NCI-H2171 treated with DMSO at 0.1 percent for 48 hours (cell line): ENCODE data around the gene TTC3.
A peak's percentile ranks its signal among the peaks of the same experiment; 100 is the strongest.

Experiments used
- DNase-seq: peaks from one replicate; lab custom pipeline; 2025; lab: John Stamatoyannopoulos, UW

TTC3 gene

DNA sequence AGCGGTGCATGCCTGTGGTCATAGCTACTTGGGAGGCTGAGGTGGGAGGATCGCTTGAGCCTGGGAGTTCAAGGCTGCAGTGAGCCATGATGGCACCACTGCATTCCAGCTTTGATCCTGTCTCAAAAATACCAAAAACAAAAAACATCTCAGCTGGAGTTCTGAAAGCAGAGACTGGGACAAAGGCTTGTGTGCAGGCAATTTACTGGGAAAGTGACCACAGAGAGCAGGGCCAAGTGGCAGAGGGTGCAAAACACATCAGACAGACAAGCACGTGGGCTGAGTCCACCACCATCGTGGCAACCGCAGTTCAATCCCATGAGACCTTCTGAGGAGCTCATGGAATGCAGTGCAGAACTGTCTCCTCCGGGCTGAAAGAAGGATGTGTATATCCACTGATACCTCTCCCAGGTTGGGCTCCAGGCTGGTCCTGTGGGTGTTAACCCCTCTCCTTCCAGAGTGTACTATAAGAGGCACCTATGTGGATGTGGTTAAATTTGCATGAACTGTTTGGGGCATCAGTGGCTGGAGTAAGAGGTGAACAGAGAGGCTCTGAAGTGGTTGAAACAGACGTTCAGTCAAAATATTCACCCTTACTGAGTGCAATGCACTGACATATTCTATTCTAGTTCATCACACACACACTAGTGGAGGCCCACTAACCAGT, 11.0 kb upstream of the TTC3 start:
- DNase-seq: no peak

DNA sequence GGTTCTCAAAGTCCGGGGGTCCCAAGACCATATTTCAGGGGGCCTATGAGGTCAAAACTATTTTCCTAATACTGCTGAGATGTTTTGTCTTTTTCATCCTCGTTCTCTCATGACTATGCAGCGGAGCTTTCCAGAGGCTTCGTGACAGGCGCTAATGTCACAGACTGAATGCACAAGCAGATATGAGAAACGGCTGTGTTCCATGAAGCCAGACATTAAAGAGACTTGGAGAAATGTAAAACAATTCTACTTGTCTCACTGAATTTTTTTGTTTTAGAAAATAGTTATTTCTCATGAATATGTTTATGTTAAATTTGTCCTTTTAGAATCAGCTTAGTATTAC, 10.5 kb upstream of the TTC3 start:
- DNase-seq: no peak

DNA sequence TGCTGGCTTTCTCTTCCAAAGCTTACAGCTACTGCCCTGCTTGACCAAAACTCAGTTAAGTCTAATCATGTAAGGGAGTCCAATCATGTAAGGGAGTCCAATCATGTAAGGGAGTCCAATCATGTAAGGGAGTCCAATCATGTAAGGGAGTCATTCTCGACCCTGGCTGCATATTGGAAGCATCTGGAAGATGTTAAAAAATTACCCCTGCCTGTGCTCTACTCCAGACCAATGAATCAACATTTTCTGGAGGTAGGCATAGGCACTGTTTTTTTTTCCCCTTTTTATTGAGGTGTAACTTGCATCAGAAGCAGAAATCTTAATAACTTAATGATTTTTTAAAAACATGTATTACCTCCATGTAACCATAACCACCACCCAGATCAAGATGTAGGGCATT, 9.6 kb upstream of the TTC3 start:
- no peak for DNase-seq

DNA sequence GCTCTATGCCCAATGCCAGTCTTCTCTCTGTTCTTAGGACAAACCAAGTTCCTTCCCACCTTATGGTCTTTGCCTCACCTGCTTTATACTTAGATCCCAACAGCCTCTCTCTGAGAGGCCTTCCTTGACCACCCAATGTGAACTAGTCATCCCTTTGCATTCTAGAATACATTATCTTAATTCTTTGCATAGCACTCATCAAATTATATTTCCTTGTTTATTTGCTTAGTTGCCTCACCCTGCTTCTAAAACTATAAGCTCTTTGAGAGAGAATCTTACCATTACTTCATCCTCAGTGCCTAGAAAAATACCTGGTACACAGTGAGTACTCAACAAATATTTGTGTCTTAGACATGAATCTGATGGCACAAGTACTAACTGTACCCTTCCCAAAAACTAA, 8.2 kb upstream of the TTC3 start:
- no peak for DNase-seq

DNA sequence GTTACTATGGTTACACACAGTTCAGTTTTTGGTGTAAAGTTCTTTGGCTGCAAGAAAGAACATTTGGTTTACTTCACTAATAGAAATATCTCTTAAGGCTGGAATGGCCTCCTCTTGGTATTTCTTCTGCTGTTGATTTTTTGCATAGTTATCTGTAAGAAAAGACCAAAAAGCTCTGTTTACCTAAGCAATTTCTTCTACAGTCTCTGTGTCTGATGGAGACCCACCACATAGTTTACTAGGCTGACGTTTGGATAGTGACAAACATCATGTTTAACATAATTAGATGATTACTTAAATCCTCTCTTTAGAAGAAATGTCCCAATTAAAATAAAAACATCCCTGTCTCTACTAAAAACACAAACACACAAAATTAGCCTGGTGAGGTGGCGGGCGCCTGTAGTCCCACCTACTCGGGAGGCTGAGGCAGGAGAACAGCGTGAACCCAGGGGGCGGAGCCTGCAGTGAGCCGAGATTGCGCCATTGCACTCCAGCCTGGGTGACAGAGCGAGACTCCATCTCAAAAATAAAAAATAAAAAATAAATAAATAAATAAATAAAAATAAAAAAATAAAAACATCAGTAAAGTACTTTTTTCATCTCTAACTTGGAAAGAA, 7.4 kb upstream of the TTC3 start:
- DNase-seq: no peak

DNA sequence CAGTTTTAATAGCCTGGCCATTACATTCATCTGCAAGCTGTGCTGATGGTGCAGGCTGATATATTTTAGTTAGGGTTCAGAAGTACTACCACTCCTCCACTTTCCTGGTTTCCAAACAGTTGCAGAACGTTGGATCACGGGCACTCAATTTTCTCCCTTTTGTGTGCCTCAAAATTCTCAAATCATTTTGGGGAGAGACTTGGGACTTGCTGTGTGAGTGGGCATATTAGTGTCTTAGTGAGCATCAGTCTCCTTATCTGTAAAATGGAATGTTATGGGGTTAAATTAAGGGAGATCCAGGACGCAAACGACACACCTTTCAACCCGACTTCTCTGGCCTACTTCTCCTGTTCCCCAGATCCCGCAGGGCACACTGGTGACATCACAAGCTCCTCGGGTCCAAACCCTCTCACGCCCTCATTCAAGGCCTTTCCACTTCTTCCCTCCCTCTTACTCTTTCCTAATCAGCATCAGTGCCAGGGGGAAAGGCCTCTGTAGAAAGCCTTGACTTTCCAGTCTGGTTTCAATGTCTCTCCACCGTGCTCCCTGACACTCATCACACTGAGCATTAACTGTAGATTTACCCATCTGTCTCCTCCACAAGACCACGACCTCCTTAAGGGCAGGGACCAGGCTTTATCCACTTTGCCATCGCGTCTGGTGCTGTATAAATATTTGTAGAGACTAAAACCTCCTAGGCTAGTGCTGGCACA, 1.3 kb upstream of the TTC3 start:
- peak; percentile 60 for DNase-seq

DNA sequence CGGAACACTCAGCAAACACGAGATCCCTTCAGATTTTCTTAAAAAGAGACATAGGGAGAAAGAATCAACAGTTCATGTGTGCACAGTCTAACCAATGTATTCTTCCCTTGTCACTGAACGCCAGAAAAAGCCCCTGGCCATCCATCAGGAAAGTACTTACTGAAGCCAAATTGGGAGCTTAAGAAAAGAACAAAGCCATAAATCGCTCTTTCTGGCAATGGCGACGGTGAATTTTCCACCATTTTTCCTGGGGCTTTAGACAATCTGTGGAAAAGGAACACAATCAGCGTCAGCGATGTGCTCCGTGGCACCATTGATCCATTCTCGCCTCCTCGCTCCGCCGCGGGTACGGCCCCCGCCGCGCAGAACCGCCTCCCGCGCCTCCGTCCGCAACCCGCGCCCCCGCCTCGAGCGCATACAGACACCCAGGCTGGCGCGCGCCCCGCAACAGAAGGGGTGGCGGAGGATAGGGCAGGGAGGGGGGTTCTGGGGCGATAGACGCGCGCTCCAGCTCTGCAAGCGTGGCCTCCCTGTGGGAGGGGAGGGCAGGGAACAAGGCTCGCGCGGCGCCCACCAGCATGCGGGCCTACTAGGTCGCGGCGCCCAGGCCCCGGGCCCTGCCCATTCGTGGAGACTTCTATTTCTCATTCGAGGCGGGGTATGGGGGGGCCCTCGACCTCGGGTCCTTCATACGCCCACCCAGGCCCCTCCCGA, 623 bp upstream of the TTC3 start:
- DNase-seq: no peak

DNA sequence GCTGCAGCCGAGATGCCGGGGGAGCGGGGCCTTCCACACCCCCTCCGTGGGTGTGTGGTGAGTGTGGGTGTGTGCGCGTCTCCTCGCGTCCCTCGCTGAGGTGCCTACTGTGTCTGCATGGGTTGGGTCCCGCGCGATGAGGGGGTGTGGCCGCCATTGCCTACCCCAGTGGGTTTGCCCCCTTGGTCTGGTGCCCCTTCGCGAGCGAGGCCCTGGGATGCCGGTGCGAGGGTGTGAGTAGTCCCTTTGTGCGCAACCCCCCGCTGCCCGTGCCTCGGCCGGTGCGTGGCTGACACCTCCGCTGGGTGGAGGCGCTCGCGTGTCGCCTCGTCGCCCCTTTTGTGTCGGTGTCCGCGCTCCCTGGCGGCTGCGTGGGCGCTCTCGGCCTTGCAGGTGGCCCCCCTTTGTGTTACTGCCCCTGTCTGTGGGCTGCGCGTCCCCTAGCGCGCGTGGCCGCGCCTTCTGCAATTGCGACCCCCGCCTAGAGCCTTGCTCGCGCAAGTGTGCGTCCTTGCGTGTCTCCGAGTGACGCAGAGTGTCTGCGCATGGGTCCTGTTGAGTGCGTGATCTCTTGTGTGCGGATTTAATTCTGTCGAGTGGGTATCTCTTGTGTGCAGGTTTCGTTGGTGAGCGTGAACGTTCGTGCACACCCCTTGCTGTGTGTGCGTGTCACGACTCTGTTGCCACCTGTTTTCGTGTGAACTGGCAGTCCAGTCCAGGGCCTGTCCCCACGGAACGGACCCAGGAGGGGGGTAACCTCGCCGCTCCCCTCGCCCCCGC, 553 bp downstream of the TTC3 start:
- peak; percentile 44 for DNase-seq

DNA sequence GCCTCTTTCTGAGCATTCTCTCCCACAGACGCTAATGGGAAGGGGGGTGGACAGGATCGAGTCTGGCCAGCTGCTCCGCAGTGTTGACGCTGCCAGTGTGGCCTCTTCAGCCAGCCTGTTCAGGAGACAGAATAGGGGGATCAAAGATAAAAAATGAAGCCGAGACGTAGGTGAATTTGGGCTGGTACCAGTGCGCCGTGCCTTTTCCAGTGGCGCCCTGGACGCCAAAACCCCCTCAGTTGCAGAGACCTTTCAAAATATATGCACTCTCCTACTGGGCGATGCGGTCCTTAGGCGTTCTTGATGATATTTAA, 1.1 kb downstream of the TTC3 start:
- peak; percentile 44 for DNase-seq

DNA sequence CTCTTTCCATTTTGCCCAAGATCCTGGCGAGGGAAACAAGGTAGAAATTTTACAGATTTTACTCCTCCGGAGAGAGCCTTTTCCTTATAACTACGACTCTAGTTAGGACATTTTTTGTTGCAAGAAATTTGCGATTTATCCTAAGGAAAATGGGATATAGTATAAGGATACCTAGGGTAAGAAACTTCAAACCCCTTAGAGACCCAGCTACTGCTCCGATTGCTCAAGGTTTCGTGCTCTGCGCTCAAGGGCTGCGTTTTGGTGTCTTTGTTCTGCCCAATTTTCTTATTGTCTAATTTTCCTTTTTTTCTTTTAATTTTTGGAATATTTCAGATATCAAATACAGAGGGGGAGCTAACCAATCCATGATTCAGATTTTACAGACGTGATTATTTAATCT, 1.5 kb downstream of the TTC3 start:
- DNase-seq: no peak

DNA sequence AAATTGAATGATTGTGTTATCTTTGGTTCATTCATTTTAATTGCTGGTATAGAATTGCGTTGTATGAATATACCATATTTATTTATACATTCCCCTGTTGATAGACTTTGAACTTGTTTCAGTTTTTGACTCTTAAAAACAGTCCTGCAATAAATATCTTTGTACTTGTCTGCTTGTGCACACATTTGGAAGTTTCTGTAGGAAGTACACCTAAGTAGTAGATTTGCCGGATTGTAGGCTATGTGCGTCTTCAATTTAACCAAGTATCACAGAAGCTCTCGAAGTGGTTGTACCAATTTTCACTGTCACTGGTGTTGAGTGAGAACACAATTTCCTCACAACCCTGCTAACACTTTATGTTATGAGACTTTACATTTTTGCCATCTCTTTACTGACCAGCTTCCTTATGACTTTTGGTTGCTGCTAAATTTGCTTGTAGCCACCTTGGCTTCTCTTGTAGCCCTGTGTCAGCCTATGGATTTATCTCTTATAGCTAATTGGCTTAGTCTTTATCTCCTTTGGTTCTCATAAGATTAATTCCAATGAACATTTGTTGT, 2.2 kb downstream of the TTC3 start:
- no peak for DNase-seq

DNA sequence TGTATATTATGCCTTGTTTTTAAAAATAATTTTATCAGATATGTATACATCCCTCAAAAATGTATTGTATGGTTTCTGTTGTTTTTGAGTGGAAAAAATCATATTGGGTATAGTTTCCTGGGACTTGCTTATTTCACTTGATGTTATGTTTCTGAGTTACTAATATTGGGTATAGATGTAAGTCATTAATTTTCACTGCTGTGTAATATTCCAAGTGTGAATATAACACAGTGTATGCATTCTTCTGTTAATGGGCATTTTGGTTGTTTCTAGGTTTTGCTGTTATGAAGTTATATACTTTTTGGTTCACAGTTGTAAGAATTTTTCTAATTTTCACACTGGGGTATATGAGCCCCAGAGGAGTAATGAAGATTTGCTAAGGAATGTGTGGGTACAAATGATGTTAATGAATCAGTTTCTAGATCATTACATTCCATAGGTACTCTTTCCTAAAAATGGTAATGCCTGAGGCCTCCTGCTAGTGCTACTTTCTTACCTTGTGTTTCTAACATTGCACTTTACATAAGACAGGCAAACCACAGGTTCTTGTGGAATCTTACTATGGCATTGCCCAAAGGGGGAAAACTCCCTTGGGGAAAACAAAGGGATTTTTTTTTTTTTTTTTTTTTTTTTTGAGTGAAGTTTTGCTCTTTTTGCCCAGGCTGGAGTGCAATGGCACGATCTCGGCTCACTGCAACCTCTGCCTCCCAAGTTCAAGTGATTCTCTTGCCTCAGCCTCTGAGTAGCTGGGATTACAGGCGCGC, 3.2 kb downstream of the TTC3 start:
- DNase-seq: no peak

DNA sequence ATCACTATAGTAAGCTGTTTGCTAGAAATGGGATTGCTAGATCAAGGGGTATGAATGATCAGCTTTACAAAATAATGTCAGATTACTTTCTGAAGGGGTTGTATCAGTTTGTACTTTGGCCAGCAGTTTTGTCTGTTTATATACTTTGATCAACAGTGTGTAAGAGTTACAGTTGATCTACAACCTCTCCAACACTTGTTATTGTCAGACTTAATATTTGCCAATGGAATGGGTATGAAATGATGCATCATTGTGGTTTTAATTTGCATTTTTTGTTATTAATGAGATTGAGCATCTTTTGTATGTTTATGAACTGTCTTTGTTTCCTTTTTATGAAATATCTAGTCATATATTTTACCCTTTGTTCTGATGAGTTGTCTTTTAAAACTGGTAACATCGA, 4.3 kb downstream of the TTC3 start:
- no peak for DNase-seq

DNA sequence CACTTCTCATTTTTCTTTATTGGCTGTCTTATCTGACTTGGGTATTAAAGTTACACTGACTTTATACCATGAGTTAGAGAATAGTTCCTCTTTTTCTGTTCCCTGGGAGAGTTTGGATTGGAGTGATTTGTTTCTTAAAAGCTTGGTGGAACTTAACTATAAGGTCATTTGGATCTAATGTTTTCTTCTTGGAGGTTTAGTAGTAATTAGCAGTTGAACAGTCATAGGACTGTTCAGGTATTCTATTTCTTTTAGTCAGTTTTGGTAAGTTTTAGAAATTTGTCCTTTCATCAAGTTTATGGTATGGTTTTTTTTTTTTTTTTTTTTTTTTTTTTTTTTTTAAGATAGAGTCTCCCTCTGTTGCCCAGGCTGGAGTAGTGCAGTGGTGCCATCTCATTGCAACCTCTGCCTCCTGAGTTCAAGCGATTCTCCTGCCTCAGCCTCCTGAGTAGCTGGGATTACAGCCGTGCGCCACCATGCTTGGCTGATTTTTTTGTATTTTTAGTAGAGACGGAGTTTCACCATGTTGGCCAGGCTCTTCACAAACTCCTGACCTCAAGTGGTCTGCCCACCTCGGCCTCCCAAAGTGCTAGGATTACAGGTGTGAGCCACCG, 6.3 kb downstream of the TTC3 start:
- DNase-seq: peak; percentile 12

DNA sequence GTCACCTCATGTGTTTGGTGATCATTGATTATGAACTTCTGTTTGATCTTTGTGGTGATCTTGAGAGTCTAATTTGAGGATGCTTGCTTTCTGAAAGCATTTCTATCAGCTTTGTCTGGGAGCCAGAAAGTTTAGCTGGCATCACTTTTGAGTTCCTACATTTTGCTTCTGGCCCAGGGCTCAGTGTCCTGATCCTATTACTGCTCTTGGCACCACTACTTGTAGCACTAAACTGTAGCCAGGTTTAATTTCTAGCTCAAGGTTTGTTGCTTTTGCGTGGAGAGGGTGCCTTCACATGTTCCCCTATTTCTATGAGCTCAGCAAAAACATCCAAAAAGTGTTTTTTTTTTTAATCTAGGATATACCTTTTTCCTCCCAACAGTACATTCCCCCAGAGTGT, 9.3 kb downstream of the TTC3 start:
- no peak for DNase-seq

DNA sequence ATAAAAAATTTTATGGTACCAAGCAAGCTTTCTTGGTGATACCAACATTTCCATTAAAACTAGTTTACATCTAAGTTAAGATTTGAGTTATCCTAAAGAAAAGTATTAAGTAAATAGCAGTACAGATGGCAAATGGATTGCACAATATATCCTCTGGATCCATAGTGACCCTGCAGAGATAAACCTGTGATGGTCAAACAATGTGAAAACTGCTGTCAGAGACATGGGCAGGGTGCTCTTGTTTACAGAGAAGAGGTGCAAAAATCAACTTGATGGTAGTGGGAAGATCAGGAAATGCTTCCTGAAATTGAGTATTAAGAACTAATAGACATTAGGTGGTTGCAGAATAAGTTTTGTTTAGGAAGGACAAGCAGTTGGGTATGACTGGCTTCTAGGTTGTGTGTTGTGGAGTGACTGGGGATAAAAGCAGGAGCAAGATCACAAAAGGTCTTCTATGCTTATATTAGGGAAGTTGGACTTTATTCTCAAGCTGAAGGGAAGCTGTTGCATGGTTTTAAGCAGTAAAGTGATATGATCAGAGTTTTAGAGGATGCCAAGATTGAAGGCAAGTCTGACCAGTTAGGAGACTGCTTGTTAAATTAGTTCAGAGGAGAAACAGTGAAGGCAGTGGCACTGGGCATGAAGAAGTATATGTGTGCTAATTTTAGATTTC, 9.9 kb downstream of the TTC3 start:
- DNase-seq: no peak

DNA sequence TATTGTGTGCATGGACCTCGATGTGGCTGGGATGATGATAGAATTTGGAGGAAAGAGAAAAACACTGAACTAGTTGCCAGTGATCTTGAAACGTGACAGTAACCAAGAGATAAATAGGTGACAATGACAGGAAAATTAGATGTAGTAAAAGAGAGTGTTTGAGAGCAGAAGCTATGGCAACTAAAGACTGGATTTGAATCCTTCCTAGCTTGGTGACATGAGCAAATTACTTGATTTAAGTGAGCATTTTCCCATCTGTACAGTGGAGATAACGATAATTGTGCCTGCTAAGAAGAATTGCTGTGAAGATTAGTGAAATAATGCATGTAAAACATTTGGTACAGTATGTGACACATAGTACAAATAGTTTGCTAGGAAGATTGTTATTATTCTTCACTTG, 12.7 kb downstream of the TTC3 start:
- DNase-seq: no peak

DNA sequence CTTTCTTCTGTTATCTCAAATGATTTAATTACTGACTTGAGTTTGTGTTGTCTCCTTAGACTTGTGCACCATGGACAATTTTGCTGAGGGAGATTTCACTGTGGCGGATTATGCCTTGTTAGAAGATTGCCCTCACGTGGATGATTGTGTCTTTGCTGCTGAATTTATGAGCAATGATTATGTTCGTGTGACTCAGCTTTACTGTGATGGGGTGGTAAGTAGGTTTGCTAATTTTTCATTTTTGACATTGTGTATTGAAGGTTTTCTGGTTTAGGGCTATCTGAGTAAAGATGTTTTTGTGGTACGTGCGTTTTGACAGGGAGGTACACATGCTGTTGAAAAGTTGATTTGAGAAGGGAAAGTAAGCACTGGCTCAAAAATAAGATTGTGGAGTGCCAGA, 14.1 kb downstream of the TTC3 start:
- DNase-seq: no peak

DNA sequence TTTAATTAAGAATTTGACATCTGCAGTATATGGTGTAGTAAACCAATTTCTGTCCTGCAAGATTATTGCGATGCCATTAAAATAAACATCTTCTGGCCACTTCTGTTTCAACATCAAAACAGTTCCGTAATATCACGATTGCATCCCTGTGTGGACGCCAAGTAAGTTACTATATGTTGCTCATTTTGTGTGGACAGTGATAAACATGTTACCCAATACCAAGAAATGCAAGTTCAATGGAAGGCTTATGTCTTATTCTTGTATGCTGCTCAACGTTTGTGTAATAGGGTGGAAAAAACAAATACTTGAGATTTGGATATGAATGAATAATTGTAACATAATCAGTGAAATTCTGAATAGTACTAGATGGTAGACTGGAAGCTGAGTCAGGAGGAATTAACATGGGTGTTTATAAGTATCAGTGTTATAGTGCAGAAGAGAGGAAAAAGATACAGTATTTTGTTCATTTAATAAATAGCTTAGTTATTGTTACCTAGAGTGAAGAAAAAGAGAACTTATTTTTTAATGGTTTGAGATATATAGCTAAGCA, 15.2 kb downstream of the TTC3 start:
- DNase-seq: no peak

DNA sequence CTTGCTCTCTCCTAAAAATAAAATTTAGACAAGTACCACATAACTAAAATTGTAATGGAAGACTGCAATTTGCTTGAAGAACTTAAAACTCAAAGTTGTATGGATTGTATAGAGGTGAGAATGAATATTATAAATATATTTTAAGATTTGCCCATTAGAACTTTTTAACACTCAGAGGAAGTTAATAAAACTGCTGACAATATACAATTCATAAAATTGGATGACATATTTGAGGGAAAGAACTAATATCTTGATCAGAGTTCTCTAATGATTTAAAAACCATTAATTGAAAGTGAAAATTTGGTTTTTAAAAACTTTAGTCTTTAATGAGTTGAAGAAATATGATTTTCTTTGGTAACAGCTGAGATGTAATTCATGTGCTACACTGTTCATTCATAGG, 20.9 kb downstream of the TTC3 start:
- DNase-seq: no peak
